ENCODE results near the gene KRTAP10-9. TPM values are rescaled to one million over a fixed set of nuclear protein-coding genes. Genes with fewer than 3 reads are reported as not detected.
"Not testable (repeated sequence)": the region's sequence is repeated elsewhere in the genome, so short reads cannot be mapped to it uniquely, and the experiment has no call there.

Gene KRTAP10-9
- polyA plus RNA-seq, 5 donors: not detected

DNA sequence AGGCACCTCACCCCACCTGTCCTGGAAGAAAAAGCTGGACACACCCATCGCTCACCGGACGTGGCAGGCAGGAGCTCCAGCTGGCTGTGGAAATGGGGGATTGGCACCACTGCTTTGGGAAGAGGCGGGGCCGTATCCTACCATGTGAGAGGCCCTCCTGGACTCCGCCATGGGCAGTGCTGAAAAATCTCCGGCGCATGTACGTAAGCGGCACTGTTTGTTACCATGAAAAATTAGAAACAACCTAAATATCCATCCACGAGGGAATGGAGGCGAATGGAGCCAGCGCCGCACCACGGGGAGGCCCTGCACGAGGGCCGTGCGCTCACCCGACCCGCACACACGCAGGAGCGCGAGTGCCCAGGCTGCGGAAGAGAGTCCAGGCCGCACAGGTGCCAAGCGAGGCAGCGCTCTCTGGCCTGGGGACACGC is 11.9 kb upstream of the KRTAP10-9 start:
- no peak for DNase-seq

DNA sequence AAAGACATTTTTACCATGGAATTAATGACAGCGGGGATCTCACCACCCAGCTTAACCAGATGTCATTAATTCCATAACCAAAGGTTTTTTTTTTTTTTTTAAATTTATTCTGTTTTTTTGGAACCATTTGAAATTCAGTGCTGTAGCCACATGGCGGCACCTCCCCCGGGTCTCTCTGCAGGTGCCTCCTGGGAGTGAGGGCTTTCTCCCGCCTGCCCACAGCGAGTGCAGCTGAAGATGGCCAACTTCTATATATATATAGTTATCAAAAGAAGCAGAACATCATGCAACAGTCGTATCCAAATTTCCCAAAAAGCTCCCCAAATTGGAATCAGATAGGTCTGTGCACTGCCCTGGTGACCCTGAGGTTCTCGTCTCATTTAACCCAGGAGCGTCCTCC is 11.4 kb upstream of the KRTAP10-9 start:
- DNase-seq: no peak

DNA sequence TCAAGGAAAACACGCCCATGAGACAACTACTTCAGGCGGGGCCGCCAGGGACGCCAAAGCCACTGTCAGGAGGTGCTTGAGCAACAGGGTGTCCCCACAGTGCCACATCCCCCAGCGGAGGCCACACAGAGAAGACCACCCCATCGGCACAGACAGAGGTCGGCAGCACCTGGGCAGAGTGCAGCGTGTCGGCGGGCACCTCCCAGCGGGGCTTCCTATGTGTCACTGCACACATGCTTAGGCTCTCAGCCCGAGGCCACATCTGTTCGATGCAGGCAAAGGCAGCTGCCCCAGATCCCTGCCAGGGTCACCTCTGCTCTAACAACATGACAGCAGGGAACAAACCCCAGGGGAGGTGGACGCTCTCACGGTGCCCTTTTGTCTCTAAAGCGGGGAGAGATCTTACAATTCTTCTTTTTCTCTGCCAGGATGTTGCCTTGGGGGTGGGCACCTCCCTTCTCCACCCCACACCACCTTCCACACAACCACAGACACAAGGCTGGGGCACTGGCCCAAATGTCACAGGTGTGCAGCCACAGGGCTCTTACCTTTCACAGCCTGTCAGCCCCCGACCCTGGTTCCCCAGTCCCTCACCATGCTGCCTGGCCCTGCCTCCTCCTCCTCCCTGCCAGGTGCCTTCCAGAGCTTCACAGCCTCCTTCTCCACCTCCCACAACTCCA is 10.8 kb upstream of the KRTAP10-9 start:
- no peak for DNase-seq

DNA sequence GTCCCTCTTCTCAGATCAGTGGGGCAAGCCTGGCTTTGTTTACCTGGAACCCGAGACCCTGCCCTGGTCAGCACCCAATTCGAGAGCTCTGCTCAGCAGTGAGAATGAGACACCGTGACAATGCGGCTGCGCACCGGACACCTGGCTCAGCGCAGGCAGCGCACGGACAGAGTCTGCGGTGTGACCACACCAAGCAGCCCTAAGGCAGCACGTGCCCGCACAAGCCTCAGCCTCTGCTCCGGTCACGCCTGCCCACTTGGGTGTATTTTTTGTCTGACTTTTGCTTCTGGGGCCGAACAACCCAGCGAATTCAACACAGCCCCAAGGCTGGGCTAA is 10.3 kb upstream of the KRTAP10-9 start:
- no peak for DNase-seq

DNA sequence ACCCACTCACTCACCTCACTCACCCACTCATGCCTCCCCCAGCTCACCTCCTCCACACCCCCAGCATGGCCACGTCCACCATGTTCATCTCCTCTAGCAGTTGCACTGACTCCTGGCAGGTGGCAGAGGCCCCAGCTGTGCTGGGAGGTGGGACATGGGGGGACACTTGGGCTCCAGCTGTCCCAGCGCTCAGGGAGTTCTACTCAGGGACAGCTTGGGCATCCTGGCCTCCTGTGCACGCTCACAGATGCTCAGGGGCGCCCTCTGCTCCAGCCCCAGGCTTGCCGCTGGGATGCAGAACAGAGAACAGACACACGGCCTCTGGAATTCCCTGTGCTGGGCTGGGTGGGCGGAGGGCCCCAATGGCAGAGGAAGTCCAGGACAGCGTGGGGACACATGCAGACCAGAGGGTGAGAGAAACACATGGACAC is 9.8 kb upstream of the KRTAP10-9 start:
- DNase-seq: no peak

DNA sequence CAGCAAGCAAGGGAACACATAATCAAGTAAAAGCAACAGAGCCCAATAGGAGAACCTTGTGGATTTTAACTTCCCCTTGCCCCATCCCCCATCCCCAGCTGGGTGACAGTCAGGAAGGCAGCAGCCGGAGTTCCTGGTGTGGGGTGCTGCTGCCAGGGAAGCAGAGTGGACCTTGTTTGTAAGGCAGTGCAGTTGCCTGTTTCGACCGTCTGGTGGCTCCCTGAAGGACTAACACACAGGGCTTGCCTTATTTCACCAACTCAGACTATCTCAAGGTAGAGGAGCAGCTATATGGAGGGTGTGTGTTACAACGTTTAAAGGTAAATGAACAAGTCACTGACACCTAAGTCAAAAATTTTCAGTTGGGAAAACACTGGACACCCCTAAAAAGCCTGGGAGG is 8.4 kb upstream of the KRTAP10-9 start:
- DNase-seq: no peak

DNA sequence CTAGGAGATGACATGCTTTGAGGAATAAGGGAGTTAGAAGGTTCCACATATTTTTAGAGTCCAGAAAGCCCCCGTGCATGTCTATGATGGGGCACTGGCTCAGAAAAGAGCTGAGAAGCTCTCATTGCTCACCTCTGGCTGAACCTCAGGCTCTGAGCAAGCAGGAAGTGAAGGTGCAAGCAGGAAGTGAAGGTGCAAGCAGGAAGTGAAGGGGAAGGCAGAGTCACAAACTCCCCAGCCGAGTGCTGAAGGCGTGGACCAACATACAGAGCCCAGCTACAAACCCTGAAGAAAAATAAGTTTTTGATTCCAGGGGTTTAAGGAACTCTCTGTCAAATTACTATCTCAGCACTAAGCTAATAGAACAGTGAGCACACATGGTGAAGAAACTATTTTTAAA is 8.0 kb upstream of the KRTAP10-9 start:
- no peak for DNase-seq

DNA sequence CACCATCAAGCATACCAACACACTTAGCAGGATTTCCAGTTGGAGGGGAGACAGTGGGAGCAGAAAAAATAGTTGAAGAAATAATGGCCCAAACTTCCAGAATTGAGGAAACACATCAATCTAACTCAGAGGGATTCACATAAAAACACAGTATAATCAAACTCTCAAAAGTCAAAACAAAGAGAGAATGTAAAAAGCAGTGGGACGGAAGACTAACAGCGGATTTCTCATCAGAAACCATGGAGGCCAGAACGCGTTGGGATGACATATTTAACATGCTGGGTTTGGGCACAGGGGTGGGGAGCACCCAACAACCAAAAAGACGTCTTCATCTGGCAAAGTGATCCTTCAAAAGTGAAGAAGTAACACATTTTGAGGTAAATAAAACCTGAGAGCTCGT is 7.0 kb upstream of the KRTAP10-9 start:
- no peak for DNase-seq

DNA sequence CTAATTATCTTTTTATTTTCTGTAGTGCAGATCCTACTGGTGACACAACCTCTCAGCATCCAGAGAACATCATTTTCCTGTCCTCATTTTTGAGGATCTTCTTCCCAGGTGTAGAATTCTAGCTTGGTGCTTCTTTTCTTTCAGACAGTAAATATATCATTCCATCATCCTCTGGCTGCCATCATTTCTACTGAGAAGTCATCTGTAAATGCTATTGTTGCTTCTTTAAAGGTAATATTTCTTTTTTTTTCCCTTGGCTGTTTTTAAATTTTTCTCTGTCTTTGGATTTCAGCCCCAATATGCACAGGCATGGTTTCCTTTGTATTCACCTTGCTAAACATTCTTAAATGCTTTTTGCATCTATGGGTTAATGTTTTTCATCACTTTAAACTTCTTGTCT is 3.3 kb upstream of the KRTAP10-9 start:
- DNase-seq: no peak

DNA sequence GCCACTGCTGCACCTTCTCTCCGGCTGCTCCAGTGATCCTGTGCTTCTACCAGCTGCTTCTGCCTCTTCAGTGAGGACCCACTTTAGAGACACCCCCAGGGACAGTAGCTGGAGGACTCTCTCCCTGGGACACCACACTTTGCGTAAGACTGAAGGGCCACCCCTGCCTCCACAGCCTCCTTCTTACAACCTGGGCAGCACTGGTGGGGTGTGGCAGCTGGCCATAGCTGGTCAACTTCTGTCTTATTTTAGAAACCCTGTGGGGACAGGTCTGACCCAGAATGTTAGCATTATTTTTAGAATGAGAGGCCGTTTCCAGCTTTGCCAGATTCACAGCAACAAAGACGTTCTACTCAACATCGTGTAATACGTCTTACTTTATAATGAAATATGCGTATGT is 1.1 kb upstream of the KRTAP10-9 start:
- DNase-seq: no peak

DNA sequence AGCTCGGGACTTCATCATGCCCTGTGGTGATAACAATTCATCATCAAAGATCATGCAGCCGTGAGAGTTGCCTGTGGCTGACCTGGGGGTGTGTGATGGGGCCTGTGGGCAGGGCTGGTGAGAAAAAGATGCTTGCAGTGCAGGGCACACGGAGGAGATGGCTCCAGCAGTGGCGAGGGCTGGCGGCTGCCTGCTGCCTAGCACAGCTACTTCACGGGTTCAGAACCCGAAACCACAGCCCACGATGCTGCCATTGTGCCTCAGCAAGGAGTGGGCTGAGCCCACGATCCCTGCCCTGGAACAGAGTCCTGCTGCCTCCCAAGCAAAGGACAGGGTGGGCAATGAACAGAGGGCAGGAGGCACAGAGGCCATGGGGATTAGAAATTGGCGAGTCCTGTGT is 631 bp upstream of the KRTAP10-9 start:
- no peak for DNase-seq

DNA sequence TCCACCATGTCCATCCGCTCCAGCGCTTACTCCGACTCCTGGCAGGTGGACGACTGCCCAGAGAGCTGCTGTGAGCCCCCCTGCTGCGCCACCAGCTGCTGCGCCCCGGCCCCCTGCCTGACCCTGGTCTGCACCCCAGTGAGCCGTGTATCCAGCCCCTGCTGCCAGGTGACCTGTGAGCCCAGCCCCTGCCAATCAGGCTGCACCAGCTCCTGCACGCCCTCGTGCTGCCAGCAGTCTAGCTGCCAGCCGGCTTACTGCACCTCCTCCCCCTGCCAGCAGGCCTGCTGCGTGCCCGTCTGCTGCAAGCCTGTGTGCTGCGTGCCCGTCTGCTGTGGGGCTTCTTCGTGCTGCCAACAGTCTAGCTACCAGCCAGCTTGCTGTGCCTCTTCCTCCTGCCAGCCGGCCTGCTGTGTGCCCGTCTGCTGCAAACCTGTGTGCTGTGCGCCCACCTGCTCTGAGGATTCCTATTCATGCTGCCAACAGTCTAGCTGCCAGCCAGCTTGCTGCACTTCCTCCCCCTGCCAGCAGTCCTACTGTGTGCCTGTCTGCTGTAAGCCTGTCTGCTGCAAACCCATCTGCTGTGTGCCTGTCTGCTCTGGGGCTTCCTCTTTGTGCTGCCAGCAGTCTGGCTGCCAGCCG is 409 bp downstream of the KRTAP10-9 start:
- not testable (repeated sequence) for DNase-seq

DNA sequence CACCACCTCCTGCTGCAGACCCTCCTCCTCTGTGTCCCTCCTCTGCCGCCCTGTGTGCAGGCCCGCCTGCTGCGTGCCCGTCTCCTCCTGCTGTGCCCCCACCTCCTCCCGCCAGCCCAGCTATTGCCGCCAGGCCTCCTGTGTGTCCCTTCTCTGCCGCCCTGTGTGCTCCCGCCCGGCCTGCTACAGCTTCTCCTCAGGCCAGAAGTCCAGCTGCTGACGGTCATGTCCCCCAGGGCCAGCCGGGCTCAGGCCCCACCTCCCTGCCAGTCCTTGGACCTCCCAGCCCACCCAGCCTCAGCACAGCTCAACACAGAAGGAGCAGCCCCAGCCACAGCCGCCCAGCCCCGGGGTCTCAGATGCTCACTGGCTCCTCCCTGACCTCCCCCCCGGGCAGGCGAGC is 939 bp downstream of the KRTAP10-9 start:
- not testable (repeated sequence) for DNase-seq

DNA sequence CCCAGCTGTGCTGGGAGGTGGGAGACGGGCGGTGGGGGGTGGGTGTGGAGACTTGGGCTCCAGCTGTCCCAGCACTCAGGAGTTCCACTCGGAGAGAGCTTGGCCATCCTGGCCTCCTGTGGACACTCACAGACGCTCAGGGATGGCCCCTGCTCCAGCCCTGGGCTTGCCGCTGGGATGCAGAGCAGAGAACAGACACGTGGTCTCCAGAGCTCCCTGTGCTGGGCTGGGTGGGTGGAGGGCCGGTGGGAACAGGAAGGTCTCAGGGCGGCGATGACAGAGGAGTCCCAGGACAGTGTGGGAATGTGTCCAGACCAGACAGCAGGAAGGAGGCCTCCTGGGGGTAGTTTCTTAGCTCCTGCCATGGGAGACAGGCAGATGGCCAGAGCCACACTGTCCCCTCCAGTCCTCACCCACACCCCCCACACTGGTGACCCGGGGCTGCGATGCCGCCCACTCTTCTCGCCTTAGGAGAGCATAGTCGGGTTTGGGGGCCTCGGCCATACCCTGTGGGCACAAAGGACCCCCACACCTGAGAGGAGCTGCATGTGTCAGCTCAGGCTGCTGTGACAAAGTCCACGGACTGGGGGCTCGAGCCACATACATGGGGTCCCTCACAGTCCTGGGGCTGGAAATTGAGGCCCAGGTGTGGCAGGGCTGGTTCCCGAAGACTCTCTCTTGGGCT is 2.0 kb downstream of the KRTAP10-9 start:
- DNase-seq: no peak

DNA sequence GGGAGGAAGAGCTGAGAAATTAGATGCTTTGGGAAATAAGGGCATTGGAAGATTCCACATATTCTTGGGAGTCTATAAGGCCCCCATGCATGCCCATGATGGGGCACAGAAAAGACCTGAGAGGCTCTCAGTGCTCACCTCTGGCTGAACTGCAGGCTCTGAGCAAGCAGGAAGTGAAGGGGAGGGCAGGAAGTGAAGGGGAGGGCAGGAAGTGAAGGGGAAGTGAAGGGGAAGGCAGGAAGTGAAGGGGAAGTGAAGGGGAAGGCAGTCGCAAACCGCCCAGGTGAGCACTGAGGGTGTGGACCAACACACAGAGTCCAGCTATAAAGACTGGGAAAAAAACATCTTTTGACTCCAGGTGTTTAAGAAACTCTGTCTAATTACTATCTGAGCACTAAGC is 3.5 kb downstream of the KRTAP10-9 start:
- DNase-seq: no peak

DNA sequence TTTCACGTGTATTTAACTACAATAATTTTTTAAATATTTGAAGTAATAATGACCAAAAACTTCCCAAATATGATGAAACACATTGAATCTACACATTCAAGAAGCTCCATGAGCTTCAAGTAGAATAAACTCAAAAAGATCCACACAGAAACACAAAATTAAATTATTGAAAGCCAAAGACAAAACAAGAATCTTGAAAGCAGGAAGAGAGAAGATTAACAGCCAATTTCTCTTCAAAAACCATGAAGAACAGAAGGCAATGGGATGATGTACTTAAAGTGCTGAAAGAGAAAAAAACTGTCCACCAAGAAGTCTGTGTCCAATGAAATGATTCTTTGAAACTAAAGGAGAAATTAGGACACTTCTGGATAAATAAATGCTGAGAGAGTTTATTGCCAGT is 5.2 kb downstream of the KRTAP10-9 start:
- no peak for DNase-seq

DNA sequence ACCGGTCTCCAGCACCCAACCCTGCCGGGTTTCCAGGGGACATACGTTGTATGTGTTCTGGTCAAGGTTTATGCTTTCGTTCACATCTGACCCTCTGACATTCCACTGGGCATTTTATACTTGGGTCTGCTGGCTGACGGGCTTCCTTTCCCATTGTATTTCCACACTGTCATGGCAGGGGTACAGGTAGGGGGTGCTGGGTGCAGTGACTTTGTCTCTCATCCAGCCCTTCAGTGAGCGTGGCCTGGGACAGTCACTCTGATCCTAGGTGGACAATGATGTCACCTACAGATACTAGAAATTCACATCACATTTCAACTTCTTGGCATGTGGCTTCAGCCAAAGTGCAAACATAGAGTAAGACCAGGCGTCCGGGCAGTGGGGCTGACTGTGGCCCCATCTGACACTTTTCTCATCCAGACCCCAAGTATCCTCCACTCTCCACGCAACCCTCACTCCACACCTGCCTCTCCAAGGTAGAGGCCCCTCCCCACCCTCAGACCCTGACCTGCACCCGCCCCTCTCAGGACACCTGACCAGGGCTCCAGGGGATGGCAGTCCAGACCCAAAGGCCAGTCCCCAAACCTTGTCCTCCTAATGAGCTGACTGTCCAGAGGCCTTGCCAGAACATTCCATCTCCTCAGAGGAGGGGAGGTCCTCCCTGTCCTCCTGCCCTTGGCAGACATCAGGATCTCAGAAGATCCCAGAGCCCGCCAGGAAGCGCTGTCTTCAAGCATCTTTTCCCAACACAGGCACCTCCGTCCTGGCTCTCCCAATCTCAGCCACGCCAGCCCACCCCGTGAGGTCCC is 9.5 kb downstream of the KRTAP10-9 start:
- no peak for DNase-seq

DNA sequence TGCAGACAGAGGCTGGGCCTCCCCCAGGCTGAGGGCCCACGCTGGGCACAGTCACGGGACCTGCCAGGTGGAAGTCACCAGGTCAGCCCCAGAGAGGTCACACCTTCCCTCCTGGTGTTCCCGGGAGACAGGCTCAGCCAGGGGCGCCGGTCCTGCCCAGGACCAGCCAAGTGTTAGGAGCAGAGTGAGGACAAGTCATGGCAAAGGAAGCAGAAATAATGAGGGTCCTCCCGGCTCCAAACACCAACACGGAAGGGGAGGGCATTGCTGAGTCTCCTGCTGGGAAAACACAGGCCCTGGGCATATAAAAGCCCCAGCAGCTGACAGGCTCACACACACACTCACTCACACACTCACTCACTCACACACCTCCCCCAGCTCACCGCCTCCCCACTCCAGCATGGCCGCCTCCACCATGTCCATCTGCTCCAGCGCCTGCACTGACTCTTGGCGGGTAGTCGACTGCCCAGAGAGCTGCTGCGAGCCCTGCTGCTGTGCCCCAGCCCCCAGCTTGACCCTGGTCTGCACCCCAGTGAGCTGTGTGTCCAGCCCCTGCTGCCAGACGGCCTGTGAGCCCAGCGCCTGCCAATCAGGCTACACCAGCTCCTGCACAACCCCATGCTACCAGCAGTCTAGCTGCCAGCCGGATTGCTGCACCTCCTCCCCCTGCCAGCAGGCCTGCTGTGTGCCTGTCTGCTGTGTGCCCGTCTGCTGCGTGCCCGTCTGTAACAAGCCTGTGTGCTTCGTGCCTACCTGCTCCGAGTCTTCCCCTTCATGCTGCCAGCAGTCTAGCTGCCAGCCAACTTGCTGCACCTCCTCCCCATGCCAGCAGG is 10.3 kb downstream of the KRTAP10-9 start, which contains the start of gene KRTAP10-10:
KRTAP10-10 (plus strand) TSS at position 339 of the 833 bp plus-strand sequence; CDS start at position 401, 62 bp downstream.
- DNase-seq: no peak

DNA sequence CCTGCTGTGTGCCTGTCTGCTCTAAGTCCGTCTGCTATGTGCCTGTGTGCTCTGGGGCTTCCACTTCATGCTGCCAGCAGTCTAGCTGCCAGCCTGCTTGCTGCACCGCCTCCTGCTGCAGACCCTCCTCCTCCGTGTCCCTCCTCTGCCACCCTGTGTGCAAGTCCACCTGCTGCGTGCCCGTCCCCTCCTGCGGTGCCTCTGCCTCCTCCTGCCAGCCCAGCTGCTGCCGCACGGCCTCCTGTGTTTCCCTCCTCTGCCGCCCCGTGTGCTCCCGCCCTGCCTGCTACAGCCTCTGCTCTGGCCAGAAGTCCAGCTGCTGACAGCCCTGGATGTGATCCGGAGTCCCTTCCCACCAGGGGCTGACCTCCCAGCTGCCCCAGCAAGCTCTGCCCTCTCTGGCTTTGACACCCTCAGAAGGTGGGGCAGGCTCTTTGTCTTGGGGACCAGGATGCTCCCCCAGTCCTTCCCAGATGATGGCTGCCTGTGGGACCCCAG is 11.0 kb downstream of the KRTAP10-9 start:
- not testable (repeated sequence) for DNase-seq

DNA sequence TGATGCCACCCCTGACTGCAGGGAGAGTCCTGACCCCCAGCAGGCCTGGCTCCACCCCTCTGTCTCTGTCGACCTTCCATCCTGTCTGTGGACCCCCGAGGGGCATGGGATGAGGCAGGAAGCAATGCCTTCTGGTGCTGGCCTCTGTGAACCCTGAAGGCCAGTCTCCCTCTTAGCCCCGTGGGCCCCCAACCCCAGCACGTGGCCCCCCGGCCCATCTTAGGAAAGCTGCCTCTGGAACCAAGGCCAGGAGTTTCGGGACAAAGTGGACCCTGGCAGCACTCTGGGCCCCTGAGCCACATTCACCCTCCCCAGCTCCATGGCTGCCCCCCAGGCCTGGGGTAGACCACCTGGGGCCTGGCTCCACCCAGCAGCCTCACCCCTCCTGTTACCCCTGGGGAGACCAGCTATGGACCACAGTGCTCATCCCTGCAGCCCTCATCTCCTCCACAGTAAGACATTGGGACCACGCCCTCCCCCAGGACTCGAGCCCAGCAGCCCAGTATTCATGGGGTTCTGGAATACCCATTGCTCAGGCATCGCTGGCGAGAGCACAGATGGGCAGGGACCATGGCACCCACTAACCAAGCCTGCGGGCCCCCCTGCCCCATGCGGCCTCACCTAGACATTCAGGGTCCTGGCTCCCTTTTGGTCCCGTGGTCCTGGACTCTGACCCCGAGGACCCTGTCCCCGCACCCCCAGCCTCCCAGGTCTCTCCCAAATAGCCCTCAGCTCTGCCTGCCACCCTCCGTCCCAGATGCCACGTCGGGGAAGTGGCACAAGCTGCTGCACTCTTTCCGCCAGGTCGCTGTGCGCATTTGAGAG is 11.8 kb downstream of the KRTAP10-9 start:
- not testable (repeated sequence) for DNase-seq
